ENCODE data around the gene CD101.

CD101 gene

DNA sequence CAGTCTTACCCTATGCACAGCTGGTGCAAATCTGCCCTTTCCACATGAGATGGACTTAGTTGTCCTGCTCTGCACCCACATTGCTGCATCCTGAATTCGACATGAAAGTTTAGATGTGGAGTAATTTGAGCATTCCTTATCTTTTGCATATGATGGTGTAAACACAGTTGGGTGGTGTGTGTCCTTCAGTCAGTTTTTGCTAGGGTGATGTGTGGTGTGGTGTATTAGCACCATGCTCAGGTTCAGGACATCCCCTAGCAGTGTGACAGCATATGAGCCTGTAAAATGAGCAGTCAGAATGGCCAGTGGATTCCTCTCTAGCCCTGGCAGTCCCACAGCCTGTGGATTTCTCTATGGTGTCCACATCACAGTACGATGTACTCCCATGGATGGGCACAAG, 42.6 kb upstream of the CD101 start:
- in situ Hi-C loops (cut with MboI; ENCODE audit: low sequenced_read_pairs, unreplicated experiment), result no loop called here
- DNase-seq (ENCODE audit: low spot score), result no peak
- no peak for TF ChIP-seq CTCF (IDR thresholded peaks at IDR 0.05; ENCODE audit: borderline replicate concordance, control extremely low read depth, extremely low read depth, insufficient read depth, missing control alignments)

- no peak for TF ChIP-seq CTCF (IDR thresholded peaks at IDR 0.05; ENCODE audit: borderline replicate concordance, control extremely low read depth, extremely low read depth, insufficient read depth, missing control alignments)
- DNase-seq (ENCODE audit: low spot score), result no peak
- in situ Hi-C loops (cut with MboI; ENCODE audit: low sequenced_read_pairs, unreplicated experiment), result no loop called here
Measured at GRCh38 chr1:116961606-116962005, 40.0 kb upstream of the CD101 start.

DNA sequence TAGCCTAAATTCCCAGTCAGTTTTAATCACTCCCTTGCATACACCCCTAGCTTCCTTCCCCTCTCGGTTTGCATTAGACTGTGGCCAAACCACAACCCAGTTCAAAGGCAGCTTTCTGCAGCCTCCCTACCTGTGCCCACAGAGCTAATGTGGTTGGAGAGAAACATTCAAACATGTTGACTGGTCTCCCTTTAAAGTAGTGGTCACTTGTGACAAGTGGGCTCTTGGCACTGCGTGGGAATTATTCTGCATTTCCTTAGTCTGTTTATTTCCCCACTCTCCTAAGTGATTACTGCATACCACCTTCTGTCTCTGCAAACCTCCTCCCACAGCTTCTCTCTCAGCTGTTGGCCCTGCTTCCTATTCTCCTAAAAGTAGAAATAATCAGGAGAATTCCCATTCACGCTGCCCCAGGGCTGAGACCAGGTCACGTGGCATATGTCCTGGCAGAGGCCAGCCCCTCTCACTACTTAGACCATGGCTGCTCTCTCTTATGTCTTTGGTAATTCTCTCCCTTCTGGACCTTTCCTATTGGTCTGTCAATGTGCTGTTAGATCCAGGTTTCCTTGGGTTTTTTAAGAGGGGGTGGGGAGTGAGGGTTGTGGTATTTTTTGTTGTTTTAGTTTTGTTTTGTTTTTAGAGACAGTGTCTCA, 38.4 kb upstream of the CD101 start:
- no peak for DNase-seq (ENCODE audit: low spot score)
- no peak for TF ChIP-seq CTCF (IDR thresholded peaks at IDR 0.05; ENCODE audit: borderline replicate concordance, control extremely low read depth, extremely low read depth, insufficient read depth, missing control alignments)
- in situ Hi-C loops (cut with MboI; ENCODE audit: low sequenced_read_pairs, unreplicated experiment), result no loop called here

DNA sequence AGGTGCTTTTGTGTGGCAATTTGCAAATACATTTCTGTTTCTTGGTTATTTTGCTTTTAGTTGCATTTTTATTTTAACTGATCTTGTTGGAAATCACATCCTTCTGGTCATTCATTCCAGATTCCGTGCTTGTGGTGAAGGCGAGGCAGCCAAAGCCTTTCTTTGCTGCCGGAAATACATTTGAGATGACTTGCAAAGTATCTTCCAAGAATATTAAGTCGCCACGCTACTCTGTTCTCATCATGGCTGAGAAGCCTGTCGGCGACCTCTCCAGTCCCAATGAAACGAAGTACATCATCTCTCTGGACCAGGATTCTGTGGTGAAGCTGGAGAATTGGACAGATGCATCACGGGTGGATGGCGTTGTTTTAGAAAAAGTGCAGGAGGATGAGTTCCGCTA, 34.8 kb upstream of the CD101 start:
- no peak for DNase-seq (ENCODE audit: low spot score)
- in situ Hi-C loops (cut with MboI; ENCODE audit: low sequenced_read_pairs, unreplicated experiment), result no loop called here
- TF ChIP-seq CTCF (IDR thresholded peaks at IDR 0.05; ENCODE audit: borderline replicate concordance, control extremely low read depth, extremely low read depth, insufficient read depth, missing control alignments), result no peak

- no peak for DNase-seq (ENCODE audit: low spot score)
- in situ Hi-C loops (cut with MboI; ENCODE audit: low sequenced_read_pairs, unreplicated experiment), result no loop called here
- TF ChIP-seq CTCF (IDR thresholded peaks at IDR 0.05; ENCODE audit: borderline replicate concordance, control extremely low read depth, extremely low read depth, insufficient read depth, missing control alignments), result no peak
Measured at GRCh38 chr1:116968724-116969123, 32.8 kb upstream of the CD101 start.

- no peak for DNase-seq (ENCODE audit: low spot score)
- in situ Hi-C loops (cut with MboI; ENCODE audit: low sequenced_read_pairs, unreplicated experiment), result no loop called here
- TF ChIP-seq CTCF (IDR thresholded peaks at IDR 0.05; ENCODE audit: borderline replicate concordance, control extremely low read depth, extremely low read depth, insufficient read depth, missing control alignments), result no peak
Measured at GRCh38 chr1:116971258-116971860, 30.2 kb upstream of the CD101 start.

All from GM13976 (cell line).